Adrenal gland (tissue), 12 donors: Measurements from ENCODE around the gene MMP17. TPM values are rescaled to one million over a fixed set of nuclear protein-coding genes. Genes with fewer than 3 reads are reported as not detected.
A peak's percentile ranks its signal among the peaks of the same experiment; 100 is the strongest.

Experiments
- DNase-seq, 7 donors: peaks; one replicate each; pipeline ENCODE4 v3.0.0-alpha.2; 2019 to 2020
- H3K27ac ChIP-seq, 5 donors: fragments of 200-600 bp; sonication (generic) in 4 of 5; 1 replicate in 3 of 5; 2 replicates in 2 of 5; pipeline versions ENCODE4 v1.5.1 to v1.8.0; 2016 to 2020; ENCODE audit warnings: mild to moderate bottlenecking in 1 of 5
- H3K27me3 ChIP-seq: fragments of 200-600 bp; 2 replicates; pipeline ENCODE4 v1.8.0; 2021
- H3K36me3 ChIP-seq, 2 donors: fragments of 200-600 bp; replicated peaks in 1 of 2; 1 replicate in 1 of 2; 2 replicates in 1 of 2; pipeline versions ENCODE4 v1.5.1 to v1.8.0; 2018 to 2022
- H3K4me1 ChIP-seq, 2 donors: fragments of 200-600 bp; replicated peaks in 1 of 2; 1 replicate in 1 of 2; 2 replicates in 1 of 2; pipeline versions ENCODE4 v1.5.1 to v1.8.0; 2018 to 2021
- H3K4me3 ChIP-seq, 4 donors: fragments of 200-600 bp; sonication (generic) in 3 of 4; one replicate each; pipeline ENCODE4 v1.5.1; 2016 to 2018
- H3K9me3 ChIP-seq, 3 donors: fragments of 200-600 bp; sonication (generic) in 1 of 3; replicated peaks in 1 of 3; 1 replicate in 2 of 3; 2 replicates in 1 of 3; pipeline versions ENCODE4 v1.5.1 to v1.8.0; 2016 to 2021
- CTCF ChIP-seq, 6 experiments: fragments of 450-650 bp in 4 of 6; fragments of 200-600 bp in 2 of 6; sonication (generic) in 1 of 6; IDR thresholded peaks; 1 replicate in 5 of 6; 2 replicates in 1 of 6; pipeline versions ENCODE4 v1.5.1 to v1.8.0; 2016 to 2021; ENCODE audit warnings: antibody characterized with exemption in 6 of 6, mild to moderate bottlenecking in 2 of 6, moderate library complexity in 1 of 6
- POLR2A ChIP-seq, 2 donors: fragments of 450-650 bp; IDR thresholded peaks; one replicate each; pipeline ENCODE4 v1.6.1; 2017; ENCODE audit warnings: antibody characterized with exemption in 2 of 2, mild to moderate bottlenecking in 2 of 2, moderate library complexity in 1 of 2
- WGBS, 4 donors: extraction: QIAGEN DNeasy Blood & Tissue Kit in 2 of 4; methylation state at CpG; one replicate each; pipeline versions ENCODE4 v1.1.5 to v1.1.7; 2013 to 2017; 5-methylcytosine and 5-hydroxymethylcytosine counted together
- intact Hi-C, 2 donors: fragments of 100-400 bp; cut with DNase I; formaldehyde crosslinking; loops; one replicate each; pipeline versions ENCODE4 v1.14.1 to v1.15.0; 2022 to 2023
- polyA plus RNA-seq, 3 donors: library from polyadenylated mRNA; stranded (reverse); fragments of 200-250 nt in 2 of 3; fragments of 350-450 nt in 1 of 3; fragmentation: Illumina TruSeq in 1 of 3; extraction: RNeasy Lipid Tissue Mini Kit (QIAGEN cat#74804) in 1 of 3; gene quantifications; one replicate each; pipeline ENCODE4 v1.2.3, GENCODE V29; 2013 to 2014
- total RNA-seq, 9 donors: library from RNA; depleted of rRNA in 4 of 9; stranded (reverse); fragments of >200 nt in 4 of 9; fragments of 120-200 nt in 1 of 9; fragmentation: NEBNext Ultra II Directional in 1 of 9; extraction: Animal tissue kit (Norgen Biotek cat#: 25700) in 1 of 9; gene quantifications; one replicate each; pipeline versions ENCODE4 v1.1.0 to v1.2.4, GENCODE V29; 2013 to 2023
- donor health status: healthy with polysubstance abuse.
- donor health status: Bipolar disorder and iron deficiency.
- donor health status: DM: yes; HTN: yes; CAD: no.
- donor health status: DM: no; HTN: no; CAD: no.
- donor health status: DM: no; HTN: no; CAD: no.
- donor health status: DM: yes; HTN: yes; CAD: no.

MMP17 gene
- total and polyA plus RNA-seq, 12 donors: 0.32 to 16.5 (median 1.1) TPM; not detected in 1

- intact Hi-C loops: no loop called here
- Histone ChIP-seq H3K36me3 (no peaks in the 10 kb centered on the region), H3K4me1 (peaks cover 4 to 14% of the 10 kb centered on the region in 2 donors), H3K9me3 (no peaks in the 10 kb centered on the region), H3K27me3 (peaks cover 21% of the 10 kb centered on the region), H3K27ac (no peak overlapping the region), H3K4me3 (no peak overlapping the region)
- no peak for TF ChIP-seq POLR2A (IDR thresholded peaks at IDR 0.05)
- TF ChIP-seq CTCF (IDR thresholded peaks at IDR 0.05): no peak
- no peak for DNase-seq
- 86 to 95% (median 88%) methylated on average over 6 of the region's 6 CpGs for WGBS, 4 donors
Measured at GRCh38 chr12:131824450-131824849, 3.7 kb upstream of the MMP17 start.

GRCh38 chr12:131825146-131825892 is 2.9 kb upstream of the MMP17 start:
- no peaks in the 10 kb centered on the region for H3K36me3 ChIP-seq
- H3K9me3 ChIP-seq: no peaks in the 10 kb centered on the region
- DNase-seq: peak in 1 of 7 donors; percentile 36
- peaks cover 4 to 21% of the 10 kb centered on the region in 2 donors for H3K4me1 ChIP-seq
- no peak overlapping the region for H3K27ac ChIP-seq
- H3K4me3 ChIP-seq: no peak overlapping the region
- WGBS, 4 donors: 69 to 72% (median 70%) methylated on average over 18 of the region's 18 CpGs
- peaks cover 29% of the 10 kb centered on the region for H3K27me3 ChIP-seq
- no peak for TF ChIP-seq POLR2A (IDR thresholded peaks at IDR 0.05)
- no peak for TF ChIP-seq CTCF (IDR thresholded peaks at IDR 0.05)
- intact Hi-C loops: no loop called here

GRCh38 chr12:131826097-131826928 is 1.9 kb upstream of the MMP17 start:
- DNase-seq: no peak
- Histone ChIP-seq H3K4me3 (no peak overlapping the region), H3K27me3 (peaks cover 36% of the 10 kb centered on the region), H3K27ac (no peak overlapping the region), H3K36me3 (no peaks in the 10 kb centered on the region), H3K4me1 (peaks cover 4 to 30% of the 10 kb centered on the region in 2 donors), H3K9me3 (no peaks in the 10 kb centered on the region)
- no peak for TF ChIP-seq CTCF (IDR thresholded peaks at IDR 0.05)
- WGBS, 4 donors: 72 to 79% (median 77%) methylated on average over 18 to 23 of the region's 23 CpGs
- intact Hi-C loops: no loop called here

- TF ChIP-seq CTCF (IDR thresholded peaks at IDR 0.05): no peak
- no peak for TF ChIP-seq POLR2A (IDR thresholded peaks at IDR 0.05)
- no peaks in the 10 kb centered on the region for H3K36me3 ChIP-seq
- H3K27me3 ChIP-seq: peaks cover 52% of the 10 kb centered on the region
- intact Hi-C loops: no loop called here
- peaks cover 4 to 30% of the 10 kb centered on the region in 2 donors for H3K4me1 ChIP-seq
- peak overlapping the region in 1 of 4 donors; percentile 51 for H3K4me3 ChIP-seq
- DNase-seq: no peak
- WGBS, 4 donors: 1 to 2% methylated on average over 50 to 64 of the region's 64 CpGs; no CpG with 5 or more reads in 2 of the 4 donors
- no peak overlapping the region for H3K27ac ChIP-seq
- no peaks in the 10 kb centered on the region for H3K9me3 ChIP-seq
Measured at GRCh38 chr12:131828671-131829355, 620 bp downstream of the MMP17 start.
